OCI-LY1 (cell line): Measurements from ENCODE around the gene PHF23.

ENCODE experiments used
- CTCF ChIP-seq: fragments of 200-600 bp; sonication (generic), shearing (Covaris generic); IDR thresholded peaks from 2 replicates; pipeline ENCODE4 v1.5.1; 2017; ENCODE audit warnings: mild to moderate bottlenecking, antibody characterized with exemption, low read length, moderate library complexity, mixed read lengths
- EZH2 ChIP-seq: fragments of 200-600 bp; sonication (generic), shearing (Covaris generic); IDR thresholded peaks from 2 replicates; pipeline ENCODE4 v1.8.0; 2017; ENCODE audit warnings: borderline replicate concordance, mixed run types, mild to moderate bottlenecking, antibody characterized with exemption, low read length, moderate library complexity, mixed read lengths

- TF ChIP-seq CTCF (peak; percentile 92), EZH2 (no peak)
These were observed 41.3 kb upstream of the PHF23 start for GRCh38 chr17:7280519-7281073.
